Endothelial cell of umbilical vein (primary cell): ENCODE results near the gene UFD1. TPM values are rescaled to one million over a fixed set of nuclear protein-coding genes. Genes with fewer than 3 reads are reported as not detected.

ENCODE experiments used
- BruUV-seq: library from RNA; stranded (reverse); fragments of 400-500 nt; replicated peaks from 2 replicates; lab custom pipeline; 2021; lab: Mats Ljungman, UMichigan
- CTCF ChIA-PET: fragments of 300-600, 350-600 bp; sonication (Branson Sonifier 250); formaldehyde crosslinking; loops from one replicate; lab custom pipeline; 2021; ENCODE audit warnings: antibody characterized with exemption, inconsistent platforms; lab: Charles Lee
- POLR2A ChIA-PET: fragments of 300-600, 350-600 bp; sonication (Branson Sonifier 250); formaldehyde crosslinking; loops from one replicate; lab custom pipeline; 2021; ENCODE audit warnings: antibody characterized with exemption, inconsistent platforms; lab: Charles Lee
- DNase-seq: peaks from one replicate; pipeline ENCODE4 v3.0.0-alpha.2; 2011; ENCODE audit warnings: low read depth, low spot score
- FAIRE-seq: peaks from 2 replicates; lab custom pipeline; 2011; peaks lifted over from hg19 to GRCh38; lab: Jason Lieb, UNC
- H2AFZ ChIP-seq: 2 replicates; pipeline ENCODE4 v1.6.0; 2012; ENCODE audit warnings: low read depth, low read length, control low read depth, inconsistent platforms
- H3K27ac ChIP-seq: 2 replicates; pipeline ENCODE4 v1.5.1; 2011; ENCODE audit warnings: low read depth, mild to moderate bottlenecking, control low read depth, low read length, moderate library complexity; ENCODE audit not compliant: insufficient read depth
- H3K27me3 ChIP-seq, 2 experiments: 2 replicates each; pipeline versions ENCODE4 v1.6.0 to v1.6.1; 2011; ENCODE audit warnings: low read length in 2 of 2, mixed read lengths in 1 of 2; ENCODE audit not compliant: control insufficient read depth in 2 of 2, insufficient read depth in 2 of 2
- H3K36me3 ChIP-seq, 2 experiments: 2 replicates in 1 of 2; 3 replicates in 1 of 2; pipeline ENCODE4 v1.5.1; 2011; ENCODE audit warnings: low read length in 2 of 2, mild to moderate bottlenecking in 1 of 2, moderate library complexity in 1 of 2; ENCODE audit not compliant: control insufficient read depth in 2 of 2, insufficient read depth in 2 of 2; ENCODE audit errors: extremely low read depth in 1 of 2
- H3K4me1 ChIP-seq: 3 replicates; pipeline ENCODE4 v1.5.1; 2011; ENCODE audit warnings: mild to moderate bottlenecking, low read length; ENCODE audit not compliant: control insufficient read depth, insufficient read depth; ENCODE audit errors: extremely low read depth
- H3K4me2 ChIP-seq: 2 replicates; pipeline ENCODE4 v1.6.1; 2011; ENCODE audit warnings: low read length, control low read depth, mixed read lengths; ENCODE audit not compliant: insufficient read depth
- H3K4me3 ChIP-seq, 3 experiments: fragments of 200-600 bp in 1 of 3; sonication (generic), shearing (Covaris generic) in 1 of 3; replicated peaks in 1 of 3; 2 replicates each; pipeline ENCODE4 v1.5.1; 2011 to 2016; ENCODE audit warnings: control low read depth in 3 of 3, low read length in 3 of 3, mild to moderate bottlenecking in 2 of 3, inconsistent platforms in 1 of 3, low read depth in 1 of 3, moderate library complexity in 1 of 3; ENCODE audit not compliant: insufficient read depth in 1 of 3
- H3K79me2 ChIP-seq: 2 replicates; pipeline ENCODE4 v1.6.0; 2012; ENCODE audit warnings: low read length, inconsistent platforms; ENCODE audit not compliant: control insufficient read depth, insufficient read depth
- H3K9ac ChIP-seq: replicated peaks from 2 replicates; pipeline ENCODE3; 2011; ENCODE audit warnings: low read length, control low read depth; ENCODE audit not compliant: insufficient read depth; ENCODE audit errors: extremely low read depth
- H3K9me1 ChIP-seq: replicated peaks from 3 replicates; pipeline ENCODE4 v1.6.0; 2011; ENCODE audit warnings: mild to moderate bottlenecking, low read length; ENCODE audit not compliant: control insufficient read depth, insufficient read depth; ENCODE audit errors: extremely low read depth
- H3K9me3 ChIP-seq: replicated peaks from 2 replicates; pipeline ENCODE4 v1.5.1; 2012; ENCODE audit warnings: low read length, inconsistent platforms; ENCODE audit not compliant: control insufficient read depth, insufficient read depth
- H4K20me1 ChIP-seq: replicated peaks from 2 replicates; pipeline ENCODE3; 2011; ENCODE audit warnings: mild to moderate bottlenecking, low read length; ENCODE audit not compliant: control insufficient read depth, insufficient read depth; ENCODE audit errors: extremely low read depth
- EZH2 ChIP-seq: IDR thresholded peaks from 2 replicates; pipeline ENCODE4 v1.6.1; 2012; ENCODE audit warnings: borderline replicate concordance, low read depth, mild to moderate bottlenecking, moderate library complexity, low read length, inconsistent platforms; ENCODE audit not compliant: severe bottlenecking
- FOS ChIP-seq: IDR thresholded peaks from 2 replicates; pipeline ENCODE4 v1.6.1; 2011; ENCODE audit warnings: mild to moderate bottlenecking, low read length, moderate library complexity, borderline replicate concordance; ENCODE audit not compliant: insufficient read depth
- GATA2 ChIP-seq: IDR thresholded peaks from 2 replicates; pipeline ENCODE4 v1.7.0; 2011; ENCODE audit warnings: low read depth, mild to moderate bottlenecking, moderate library complexity, mixed read lengths, low read length; ENCODE audit not compliant: insufficient read length, insufficient read depth
- JUN ChIP-seq: IDR thresholded peaks from 2 replicates; pipeline ENCODE4 v1.6.1; 2011; ENCODE audit warnings: borderline replicate concordance, low read depth; ENCODE audit not compliant: insufficient read length, insufficient read depth
- MAX ChIP-seq: IDR thresholded peaks from 2 replicates; pipeline ENCODE4 v1.6.1; 2011; ENCODE audit not compliant: insufficient read depth, insufficient read length
- MYC ChIP-seq: IDR thresholded peaks from one replicate; pipeline ENCODE4 v1.6.1; 2011; ENCODE audit warnings: mild to moderate bottlenecking, low read depth, low read length
- POLR2A ChIP-seq: IDR thresholded peaks from 2 replicates; pipeline ENCODE4 v1.6.1; 2012; ENCODE audit warnings: low read depth, mild to moderate bottlenecking, control low read depth, low read length
- POLR2AphosphoS5 ChIP-seq: IDR thresholded peaks from 2 replicates; pipeline ENCODE4 v1.6.1; 2012; ENCODE audit warnings: low read depth, mild to moderate bottlenecking, control low read depth, low read length, moderate library complexity; ENCODE audit not compliant: insufficient read depth
- dilution Hi-C: fragments of 300-500 bp; cut with MboI; formaldehyde crosslinking; loops from one replicate; pipeline ENCODE4 v1.15.0; 2019; ENCODE audit warnings: low sequenced_read_pairs; ENCODE audit not compliant: extremely low pct_ligation_motif_present
- intact Hi-C: fragments of 100-400 bp; cut with micrococcal nuclease; formaldehyde crosslinking; loops from one replicate; pipeline ENCODE4 v1.10.0; 2022
- polyA plus RNA-seq, 4 experiments: library from polyadenylated mRNA; depleted of rRNA in 3 of 4; stranded (reverse) in 3 of 4; unstranded in 1 of 4; fragments of >200 nt; gene quantifications; 2 replicates each; pipeline versions ENCODE4 v1.2.1 to v1.2.3, GENCODE V29; 2011 to 2012; ENCODE audit warnings: missing spikeins in 1 of 4
- total RNA-seq: library from RNA; stranded (reverse); gene quantifications from 2 replicates; pipeline ENCODE4 v1.2.3, GENCODE V29; 2021
- TF ChIP-seq, protein P1 (sequence below), 2 donors: IDR thresholded peaks; 1 replicate in 1 of 2; 2 replicates in 1 of 2; pipeline ENCODE4 v1.5.1; 2011; ENCODE audit warnings: low read length in 2 of 2, mild to moderate bottlenecking in 2 of 2, moderate library complexity in 2 of 2, control low read depth in 1 of 2, inconsistent platforms in 1 of 2, low read depth in 1 of 2; ENCODE audit not compliant: insufficient read depth in 1 of 2; ENCODE audit errors: extremely low read depth in 1 of 2

Gene UFD1
- total and polyA plus RNA-seq, 2 donors (not counting 3 experiments of a cell fraction or from before 2014, with no cell fraction given), result 127 to 228 TPM

- Histone ChIP-seq H3K9me3 (no peaks in the 10 kb centered on the region), H3K9me1 (no peaks in the 10 kb centered on the region), H3K27me3 (no peaks in the 10 kb centered on the region), H3K4me2 (no peak overlapping the region), H2AFZ (no peak overlapping the region), H4K20me1 (no peaks in the 10 kb centered on the region), H3K27ac (no peak overlapping the region), H3K9ac (no peak overlapping the region), H3K4me1 (peaks cover 31% of the 10 kb centered on the region), H3K4me3 (no peak overlapping the region), H3K79me2 (peaks cover 12% of the 10 kb centered on the region), H3K36me3 (no peaks in the 10 kb centered on the region)
- no peak for TF ChIP-seq POLR2AphosphoS5
- TF ChIP-seq POLR2A, result no peak
- no peak for TF ChIP-seq FOS
- no peak for TF ChIP-seq JUN
- TF ChIP-seq GATA2, result no peak
- TF ChIP-seq, protein P1, sequence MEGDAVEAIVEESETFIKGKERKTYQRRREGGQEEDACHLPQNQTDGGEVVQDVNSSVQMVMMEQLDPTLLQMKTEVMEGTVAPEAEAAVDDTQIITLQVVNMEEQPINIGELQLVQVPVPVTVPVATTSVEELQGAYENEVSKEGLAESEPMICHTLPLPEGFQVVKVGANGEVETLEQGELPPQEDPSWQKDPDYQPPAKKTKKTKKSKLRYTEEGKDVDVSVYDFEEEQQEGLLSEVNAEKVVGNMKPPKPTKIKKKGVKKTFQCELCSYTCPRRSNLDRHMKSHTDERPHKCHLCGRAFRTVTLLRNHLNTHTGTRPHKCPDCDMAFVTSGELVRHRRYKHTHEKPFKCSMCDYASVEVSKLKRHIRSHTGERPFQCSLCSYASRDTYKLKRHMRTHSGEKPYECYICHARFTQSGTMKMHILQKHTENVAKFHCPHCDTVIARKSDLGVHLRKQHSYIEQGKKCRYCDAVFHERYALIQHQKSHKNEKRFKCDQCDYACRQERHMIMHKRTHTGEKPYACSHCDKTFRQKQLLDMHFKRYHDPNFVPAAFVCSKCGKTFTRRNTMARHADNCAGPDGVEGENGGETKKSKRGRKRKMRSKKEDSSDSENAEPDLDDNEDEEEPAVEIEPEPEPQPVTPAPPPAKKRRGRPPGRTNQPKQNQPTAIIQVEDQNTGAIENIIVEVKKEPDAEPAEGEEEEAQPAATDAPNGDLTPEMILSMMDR (IDR thresholded peaks at IDR 0.05; ENCODE audit: extremely low read depth in 1 of 2, insufficient read depth in 1 of 2, low read depth in 1 of 2, low read length in 2 of 2), result no peak
- TF ChIP-seq MAX, result no peak
- no peak for TF ChIP-seq MYC
- TF ChIP-seq EZH2, result no peak
- intact Hi-C loops (no loop called here), dilution Hi-C loops (no loop called here)
- no TSS peak for BruUV-seq
- ChIA-PET POLR2A (no interaction called here), CTCF (interaction anchor here (1.8 kb wide), 1 partner anchor 102 kb away, joined by 5 read pairs; no protein-coding TSS in a partner anchor)
- FAIRE-seq (no peak), DNase-seq (no peak)
Measured at GRCh38 chr22:19527861-19528417, 48.9 kb upstream of the UFD1 start.
